GM23248 (cell line): Measurements from ENCODE around the gene SMARCA4.

Experiments
- EZH2 ChIP-seq: fragments of 200-600 bp; sonication (generic); IDR thresholded peaks from 2 replicates; pipeline ENCODE4 v1.6.1; 2018; ENCODE audit warnings: antibody characterized with exemption, mild to moderate bottlenecking; ENCODE audit not compliant: insufficient read depth, poor library complexity, severe bottlenecking
- EZH2phosphoT487 ChIP-seq: fragments of 200-600 bp; sonication (generic); IDR thresholded peaks from 2 replicates; pipeline ENCODE4 v1.6.1; 2018; ENCODE audit warnings: antibody characterized with exemption, moderate library complexity, mild to moderate bottlenecking, low read depth; ENCODE audit not compliant: insufficient read depth

DNA sequence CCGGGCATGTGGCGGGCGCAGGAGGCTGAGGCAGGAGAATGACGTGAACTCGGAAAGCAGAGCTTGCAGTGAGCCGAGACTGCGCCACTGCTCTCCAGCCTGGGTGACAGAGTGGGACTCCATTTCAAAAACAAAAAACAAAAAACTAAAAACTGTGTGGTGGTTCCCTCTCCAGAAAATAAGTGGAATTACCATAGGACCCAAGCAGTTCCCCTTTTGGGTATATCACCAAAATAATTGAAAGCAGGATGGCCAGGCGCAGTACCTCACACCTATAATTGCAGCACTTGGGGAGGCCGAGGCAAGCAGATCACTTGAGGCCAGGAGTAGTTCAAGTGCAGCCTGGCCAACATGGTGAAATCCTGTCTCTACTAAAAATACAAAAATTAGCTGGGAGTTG lies 112.7 kb downstream of the SMARCA4 start:
- TF ChIP-seq EZH2phosphoT487 (no peak), EZH2 (no peak)
